ENCODE measurements around the gene TMEM200A. TPM values are rescaled to one million over a fixed set of nuclear protein-coding genes. Genes with fewer than 3 reads are reported as not detected.
"Not testable (repeated sequence)": the region's sequence is repeated elsewhere in the genome, so short reads cannot be mapped to it uniquely, and the experiment has no call there.

TMEM200A gene
- total and polyA plus RNA-seq, 2 experiments from 2014 or later, result 44.5 to 47.0 TPM

DNA sequence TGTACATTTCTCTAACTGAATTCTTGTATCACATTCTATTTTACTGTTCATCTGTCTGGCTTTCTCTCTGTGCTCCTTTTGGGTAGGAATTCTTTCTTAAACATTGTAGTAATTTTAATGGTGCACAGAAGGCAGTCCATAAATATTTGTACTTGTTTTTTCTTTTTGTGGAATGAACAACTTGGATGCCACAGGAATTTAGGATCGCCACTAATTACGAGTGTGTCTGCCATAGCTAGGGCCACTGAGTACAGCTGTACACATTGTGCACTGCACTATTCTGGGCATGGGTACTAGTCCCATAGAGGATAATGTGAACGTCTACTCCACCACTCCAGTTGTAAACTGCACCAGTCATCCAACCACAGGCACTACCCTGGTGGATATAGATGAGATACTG is 39.3 kb upstream of the TMEM200A start:
- Histone ChIP-seq H4K20me1 (ENCODE audit: insufficient read depth) (no peaks in the 10 kb centered on the region), H3K36me3 (ENCODE audit: low read depth) (no peaks in the 10 kb centered on the region), H2AFZ (no peak overlapping the region), H3K9me3 (ENCODE audit: low read depth) (no peaks in the 10 kb centered on the region), H3K79me2 (ENCODE audit: insufficient read depth) (no peaks in the 10 kb centered on the region), H3K27me3 (replicated peaks; ENCODE audit: insufficient read depth) (no peaks in the 10 kb centered on the region), H3K9ac (no peak overlapping the region), H3K9me2 (ENCODE audit: insufficient read depth) (no peaks in the 10 kb centered on the region), H3K27ac (no peak overlapping the region), H3K4me2 (ENCODE audit: unreplicated experiment) (no peak overlapping the region), H3K4me1 (ENCODE audit: insufficient read depth) (peaks cover 26% of the 10 kb centered on the region), H3F3A (ENCODE audit: insufficient read depth) (peaks cover 24% of the 10 kb centered on the region), H3K4me3 (no peak overlapping the region)
- DNase-seq, result no peak
- WGBS, 2 experiments (ENCODE audit: low coverage in 1 of 2, low lambda C conversion rate in 2 of 2, missing lambda C conversion rate in 2 of 2), result 89 to 92% methylated on average over 3 of the region's 3 CpGs
- TF ChIP-seq EZH2phosphoT487 (IDR thresholded peaks at IDR 0.05; ENCODE audit: insufficient read depth, low read depth), result no peak
- TF ChIP-seq EZH2 (IDR thresholded peaks at IDR 0.05; ENCODE audit: insufficient read depth, poor library complexity, severe bottlenecking), result no peak
- in situ Hi-C loops (cut with MboI), result no loop called here

DNA sequence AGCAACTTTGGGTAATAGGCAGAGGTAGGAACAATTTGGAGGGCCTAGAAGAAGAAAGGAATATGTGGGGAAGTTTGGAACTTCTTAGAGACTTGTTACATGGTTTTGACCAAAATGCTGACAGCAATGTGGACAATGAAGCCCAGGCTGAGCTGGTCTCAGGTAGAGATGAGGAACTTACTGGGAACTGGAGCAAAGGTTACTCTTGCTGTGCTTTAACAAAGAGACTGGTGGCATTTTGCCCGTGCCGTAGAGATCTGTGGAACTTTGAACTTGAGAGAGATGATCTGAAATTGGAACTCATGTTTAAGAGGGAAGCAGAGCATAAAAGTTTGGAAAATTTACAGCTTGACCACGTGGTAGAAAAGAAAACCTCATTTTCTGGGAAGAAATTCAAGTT is 28.3 kb upstream of the TMEM200A start:
- Histone ChIP-seq H3K9ac (no peak overlapping the region), H2AFZ (no peak overlapping the region), H3K27ac (no peak overlapping the region), H3K4me2 (ENCODE audit: unreplicated experiment) (no peak overlapping the region), H3K4me1 (ENCODE audit: insufficient read depth) (no peaks in the 10 kb centered on the region), H3K4me3 (no peak overlapping the region), H3K79me2 (ENCODE audit: insufficient read depth) (no peaks in the 10 kb centered on the region), H3F3A (ENCODE audit: insufficient read depth) (no peaks in the 10 kb centered on the region), H4K20me1 (ENCODE audit: insufficient read depth) (no peaks in the 10 kb centered on the region), H3K9me3 (ENCODE audit: low read depth) (no peaks in the 10 kb centered on the region), H3K36me3 (ENCODE audit: low read depth) (no peaks in the 10 kb centered on the region), H3K27me3 (replicated peaks; ENCODE audit: insufficient read depth) (no peaks in the 10 kb centered on the region), H3K9me2 (ENCODE audit: insufficient read depth) (no peaks in the 10 kb centered on the region)
- TF ChIP-seq EZH2phosphoT487 (IDR thresholded peaks at IDR 0.05; ENCODE audit: insufficient read depth, low read depth) (no peak), EZH2 (IDR thresholded peaks at IDR 0.05; ENCODE audit: insufficient read depth, poor library complexity, severe bottlenecking) (no peak)
- 64 to 67% methylated on average over 3 of the region's 3 CpGs for WGBS, 2 experiments (ENCODE audit: low coverage in 1 of 2, low lambda C conversion rate in 2 of 2, missing lambda C conversion rate in 2 of 2)
- in situ Hi-C loops (cut with MboI), result no loop called here
- no peak for DNase-seq

DNA sequence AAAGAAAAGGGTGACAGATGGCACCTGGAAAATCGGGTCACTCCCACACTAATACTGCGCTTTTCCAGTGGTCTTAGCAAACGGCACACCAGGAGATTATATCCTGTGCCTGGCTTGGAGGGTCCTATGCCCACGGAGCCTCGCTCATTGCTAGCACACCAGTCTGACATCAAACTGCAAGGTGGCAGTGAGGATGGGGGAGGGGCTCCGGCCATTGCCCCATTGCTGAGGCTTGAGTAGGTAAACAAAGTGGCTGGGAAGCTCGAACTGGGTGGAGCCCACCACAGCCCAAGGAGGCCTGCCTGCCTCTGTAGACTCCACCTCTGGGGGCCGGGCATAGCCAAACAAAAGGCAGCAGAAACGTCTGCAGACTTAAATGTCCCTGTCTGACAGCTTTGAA is 19.5 kb upstream of the TMEM200A start:
- H4K20me1 ChIP-seq (ENCODE audit: insufficient read depth); H3K27ac ChIP-seq; H3K9me2 ChIP-seq (ENCODE audit: insufficient read depth); H3K9me3 ChIP-seq (ENCODE audit: low read depth); H3K36me3 ChIP-seq (ENCODE audit: low read depth); H3K79me2 ChIP-seq (ENCODE audit: insufficient read depth); H3K27me3 ChIP-seq (replicated peaks; ENCODE audit: insufficient read depth); H3K4me1 ChIP-seq (ENCODE audit: insufficient read depth); H3K4me2 ChIP-seq (ENCODE audit: unreplicated experiment); H3K4me3 ChIP-seq; in situ Hi-C loops (cut with MboI); DNase-seq; H3K9ac ChIP-seq; H2AFZ ChIP-seq; H3F3A ChIP-seq (ENCODE audit: insufficient read depth): not testable (repeated sequence)
- WGBS, 2 experiments (ENCODE audit: low coverage in 1 of 2, low lambda C conversion rate in 2 of 2, missing lambda C conversion rate in 2 of 2), result 81 to 86% methylated on average over 9 of the region's 9 CpGs

DNA sequence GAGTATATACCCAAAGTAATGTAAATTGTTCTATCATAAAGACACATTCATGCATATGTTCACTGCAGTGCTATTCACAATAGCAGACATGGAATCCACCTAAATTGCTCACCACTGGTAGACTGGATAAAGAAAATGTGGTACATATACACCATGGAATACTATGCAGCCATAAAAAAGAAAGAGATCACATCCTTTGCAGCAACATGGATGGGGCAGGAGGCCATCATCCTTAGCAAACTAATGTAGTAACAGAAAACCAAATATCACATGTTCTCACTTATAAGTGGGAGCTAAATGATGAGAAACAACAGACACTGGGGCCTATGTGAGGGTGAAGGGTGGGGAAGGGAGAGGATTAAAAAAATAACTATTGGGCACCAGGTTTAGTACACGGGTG is 11.5 kb upstream of the TMEM200A start:
- 68 to 78% methylated on average over 1 of the region's 1 CpG for WGBS, 2 experiments (ENCODE audit: low coverage in 1 of 2, low lambda C conversion rate in 2 of 2, missing lambda C conversion rate in 2 of 2)
- no peaks in the 10 kb centered on the region for H3K9me2 ChIP-seq (ENCODE audit: insufficient read depth)
- H3K4me2 ChIP-seq (ENCODE audit: unreplicated experiment), result no peak overlapping the region
- H3K27me3 ChIP-seq (replicated peaks; ENCODE audit: insufficient read depth), result no peaks in the 10 kb centered on the region
- H3K9me3 ChIP-seq (ENCODE audit: low read depth), result no peaks in the 10 kb centered on the region
- no peaks in the 10 kb centered on the region for H3F3A ChIP-seq (ENCODE audit: insufficient read depth)
- no peak overlapping the region for H3K27ac ChIP-seq
- in situ Hi-C loops (cut with MboI), result no loop called here
- TF ChIP-seq EZH2 (IDR thresholded peaks at IDR 0.05; ENCODE audit: insufficient read depth, poor library complexity, severe bottlenecking) (no peak), EZH2phosphoT487 (IDR thresholded peaks at IDR 0.05; ENCODE audit: insufficient read depth, low read depth) (no peak)
- no peaks in the 10 kb centered on the region for H3K36me3 ChIP-seq (ENCODE audit: low read depth)
- no peak overlapping the region for H2AFZ ChIP-seq
- no peaks in the 10 kb centered on the region for H4K20me1 ChIP-seq (ENCODE audit: insufficient read depth)
- no peak overlapping the region for H3K4me3 ChIP-seq
- H3K9ac ChIP-seq, result no peak overlapping the region
- H3K4me1 ChIP-seq (ENCODE audit: insufficient read depth), result no peaks in the 10 kb centered on the region
- no peaks in the 10 kb centered on the region for H3K79me2 ChIP-seq (ENCODE audit: insufficient read depth)
- no peak for DNase-seq

DNA sequence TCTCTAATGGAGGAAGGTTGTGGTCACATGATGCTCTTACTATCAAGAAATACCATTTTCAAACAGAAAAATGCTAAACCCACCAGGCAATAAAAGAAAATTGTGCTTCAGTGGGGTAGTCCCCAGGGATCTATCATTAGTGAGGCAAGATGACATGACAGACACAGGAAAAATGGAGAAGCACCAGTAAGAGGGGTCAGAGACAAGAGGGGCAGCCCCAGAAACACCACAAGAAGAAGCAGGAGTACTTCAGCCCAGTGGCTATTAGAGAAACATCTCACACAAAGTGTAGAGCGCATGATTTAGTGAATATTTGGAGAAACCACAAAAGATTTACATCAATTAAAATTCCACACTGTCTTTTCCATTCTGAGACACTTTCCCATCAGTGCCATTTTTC is 10.2 kb upstream of the TMEM200A start:
- 100% methylated on average over 1 of the region's 1 CpG for WGBS, 2 experiments (ENCODE audit: low coverage in 1 of 2, low lambda C conversion rate in 2 of 2, missing lambda C conversion rate in 2 of 2)
- H3K9me3 ChIP-seq (ENCODE audit: low read depth), result no peaks in the 10 kb centered on the region
- H3K4me1 ChIP-seq (ENCODE audit: insufficient read depth), result no peaks in the 10 kb centered on the region
- H3K79me2 ChIP-seq (ENCODE audit: insufficient read depth), result no peaks in the 10 kb centered on the region
- H3K27ac ChIP-seq, result no peak overlapping the region
- no peaks in the 10 kb centered on the region for H3K9me2 ChIP-seq (ENCODE audit: insufficient read depth)
- no peaks in the 10 kb centered on the region for H3F3A ChIP-seq (ENCODE audit: insufficient read depth)
- in situ Hi-C loops (cut with MboI), result no loop called here
- H4K20me1 ChIP-seq (ENCODE audit: insufficient read depth), result no peaks in the 10 kb centered on the region
- DNase-seq, result no peak
- no peak overlapping the region for H3K4me2 ChIP-seq (ENCODE audit: unreplicated experiment)
- H2AFZ ChIP-seq, result no peak overlapping the region
- H3K4me3 ChIP-seq, result no peak overlapping the region
- no peak for TF ChIP-seq EZH2 (IDR thresholded peaks at IDR 0.05; ENCODE audit: insufficient read depth, poor library complexity, severe bottlenecking)
- TF ChIP-seq EZH2phosphoT487 (IDR thresholded peaks at IDR 0.05; ENCODE audit: insufficient read depth, low read depth), result no peak
- no peak overlapping the region for H3K9ac ChIP-seq
- H3K27me3 ChIP-seq (replicated peaks; ENCODE audit: insufficient read depth), result no peaks in the 10 kb centered on the region
- H3K36me3 ChIP-seq (ENCODE audit: low read depth), result no peaks in the 10 kb centered on the region
